GM21447 (cell line): ENCODE data around the gene POLD4.
"Not testable (repeated sequence)": the region's sequence is repeated elsewhere in the genome, so short reads cannot be mapped to it uniquely, and the experiment has no call there.

Source experiments
- ATAC-seq: cut with Tn5 transposase; IDR thresholded peaks from one replicate; pipeline ENCODE4 v1.9.1; 2021; ENCODE audit not compliant: unreplicated experiment

POLD4 gene

GRCh38 chr11:67354075-67355022 lies 1.0 kb upstream of the POLD4 start:
- ATAC-seq, result no peak

- peak; percentile 5 for ATAC-seq
Observed at GRCh38 chr11:67352546-67353316, 615 bp downstream of the POLD4 start.

- no peak for ATAC-seq
Observed at GRCh38 chr11:67351275-67352005, 1.9 kb downstream of the POLD4 start.

GRCh38 chr11:67349928-67350465 lies 3.3 kb downstream of the POLD4 start:
- ATAC-seq, result no peak

GRCh38 chr11:67349457-67349856 lies 3.9 kb downstream of the POLD4 start:
- ATAC-seq, result no peak

GRCh38 chr11:67349036-67349435 lies 4.3 kb downstream of the POLD4 start:
- ATAC-seq, result no peak

GRCh38 chr11:67347964-67348749 lies 5.2 kb downstream of the POLD4 start:
- ATAC-seq, result no peak

- ATAC-seq, result no peak
Observed at GRCh38 chr11:67345920-67346819, 7.2 kb downstream of the POLD4 start.

GRCh38 chr11:67345247-67345919 lies 8.0 kb downstream of the POLD4 start:
- ATAC-seq, result no peak

GRCh38 chr11:67344264-67344663 lies 9.1 kb downstream of the POLD4 start:
- no peak for ATAC-seq

GRCh38 chr11:67337257-67337656 lies 16.1 kb downstream of the POLD4 start:
- no peak for ATAC-seq

- ATAC-seq, result no peak
Observed at GRCh38 chr11:67332081-67332691, 21.2 kb downstream of the POLD4 start.

- ATAC-seq, result no peak
Observed at GRCh38 chr11:67323526-67323925, 29.8 kb downstream of the POLD4 start.

- no peak for ATAC-seq
Observed at GRCh38 chr11:67322049-67322448, 31.3 kb downstream of the POLD4 start.

- ATAC-seq, result no peak
Observed at GRCh38 chr11:67321313-67321871, 32.0 kb downstream of the POLD4 start.

GRCh38 chr11:67320691-67321090 lies 32.7 kb downstream of the POLD4 start:
- ATAC-seq, result no peak

GRCh38 chr11:67320011-67320410 lies 33.3 kb downstream of the POLD4 start:
- ATAC-seq, result no peak

- not testable (repeated sequence) for ATAC-seq
Observed at GRCh38 chr11:67318876-67319275, 34.5 kb downstream of the POLD4 start.
